ENCODE data around the gene SSH2.

SSH2 gene

GRCh38 chr17:29597361-29598172 lies 332.5 kb downstream of the SSH2 start:
- DNase-seq: no peak

- no peak for DNase-seq
Measured at GRCh38 chr17:29596811-29597210, 333.2 kb downstream of the SSH2 start.

- DNase-seq: no peak
Measured at GRCh38 chr17:29595943-29596774, 333.9 kb downstream of the SSH2 start.

GRCh38 chr17:29595107-29595942 lies 334.7 kb downstream of the SSH2 start:
- DNase-seq: no peak

- no peak for DNase-seq
Measured at GRCh38 chr17:29594519-29595090, 335.4 kb downstream of the SSH2 start.

- DNase-seq: peak; percentile 24
Measured at GRCh38 chr17:29593591-29594518, 336.2 kb downstream of the SSH2 start.

GRCh38 chr17:29592850-29593551 lies 337.0 kb downstream of the SSH2 start, which contains the start of gene ANKRD13B:
Gene ANKRD13B (plus strand): TSS chr17:29593132. CDS start chr17:29593622, 490 bp downstream.
- peak; percentile 48 for DNase-seq

GRCh38 chr17:29591737-29592608 lies 338.1 kb downstream of the SSH2 start:
- DNase-seq: peak; percentile 91

- peak; percentile 64 for DNase-seq
Measured at GRCh38 chr17:29591146-29591736, 338.8 kb downstream of the SSH2 start.

GRCh38 chr17:29590411-29591145 lies 339.4 kb downstream of the SSH2 start:
- DNase-seq: peak; percentile 25

GRCh38 chr17:29589524-29590410 lies 340.3 kb downstream of the SSH2 start, which contains the start of gene GIT1:
Gene GIT1 (minus strand): TSS chr17:29589648. CDS start chr17:29589378, 270 bp downstream.
- peak; percentile 88 for DNase-seq

- no peak for DNase-seq
Measured at GRCh38 chr17:29588562-29589411, 341.2 kb downstream of the SSH2 start.

GRCh38 chr17:29588017-29588561 lies 341.9 kb downstream of the SSH2 start:
- no peak for DNase-seq

- no peak for DNase-seq
Measured at GRCh38 chr17:29587591-29587990, 342.4 kb downstream of the SSH2 start.

- no peak for DNase-seq
Measured at GRCh38 chr17:29586676-29587469, 343.2 kb downstream of the SSH2 start.
